HK-2 (cell line): ENCODE data around the gene PUSL1.

Source experiments
- DNase-seq: peaks from one replicate; pipeline ENCODE4 v3.0.0-alpha.2; 2018; ENCODE audit not compliant: unreplicated experiment

The PUSL1 gene

DNA sequence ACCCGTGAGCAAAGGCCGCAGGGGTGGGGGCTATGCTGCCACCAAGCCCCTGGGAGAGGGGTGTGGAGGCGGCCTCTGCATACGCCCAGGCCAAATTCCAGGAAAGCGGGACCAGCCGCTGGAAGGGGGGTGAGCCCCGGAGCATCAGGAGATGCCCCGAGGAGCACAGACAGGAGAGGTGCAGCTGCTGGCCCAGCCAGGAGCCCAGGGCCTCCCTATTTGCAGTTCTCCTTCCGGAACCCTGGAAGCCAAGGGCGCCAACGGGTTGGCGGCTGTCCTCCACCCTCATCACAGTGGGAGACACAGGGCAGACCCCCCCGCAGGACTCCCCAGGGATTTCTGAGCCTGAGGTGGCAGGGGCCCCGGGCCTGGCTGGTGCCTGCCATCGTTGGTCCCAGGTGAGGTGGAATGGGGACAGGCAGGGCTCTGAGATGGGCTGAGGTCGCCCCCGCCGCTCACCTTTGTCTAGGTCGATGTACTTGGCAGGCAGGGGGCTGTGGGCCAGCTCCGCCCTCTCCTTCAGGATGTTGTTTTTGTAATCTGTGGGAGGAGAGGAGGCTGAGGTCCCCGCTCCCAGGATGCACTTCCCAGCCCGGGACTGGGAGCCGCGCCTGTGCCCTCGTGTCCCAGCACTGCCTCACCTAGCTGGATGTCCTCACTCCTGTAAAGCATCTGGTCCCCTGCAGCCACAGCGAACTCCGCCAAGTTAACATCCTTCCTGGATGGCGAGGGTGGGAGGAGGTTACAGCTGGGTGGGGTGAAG is 45.2 kb downstream of the PUSL1 start:
- no peak for DNase-seq

DNA sequence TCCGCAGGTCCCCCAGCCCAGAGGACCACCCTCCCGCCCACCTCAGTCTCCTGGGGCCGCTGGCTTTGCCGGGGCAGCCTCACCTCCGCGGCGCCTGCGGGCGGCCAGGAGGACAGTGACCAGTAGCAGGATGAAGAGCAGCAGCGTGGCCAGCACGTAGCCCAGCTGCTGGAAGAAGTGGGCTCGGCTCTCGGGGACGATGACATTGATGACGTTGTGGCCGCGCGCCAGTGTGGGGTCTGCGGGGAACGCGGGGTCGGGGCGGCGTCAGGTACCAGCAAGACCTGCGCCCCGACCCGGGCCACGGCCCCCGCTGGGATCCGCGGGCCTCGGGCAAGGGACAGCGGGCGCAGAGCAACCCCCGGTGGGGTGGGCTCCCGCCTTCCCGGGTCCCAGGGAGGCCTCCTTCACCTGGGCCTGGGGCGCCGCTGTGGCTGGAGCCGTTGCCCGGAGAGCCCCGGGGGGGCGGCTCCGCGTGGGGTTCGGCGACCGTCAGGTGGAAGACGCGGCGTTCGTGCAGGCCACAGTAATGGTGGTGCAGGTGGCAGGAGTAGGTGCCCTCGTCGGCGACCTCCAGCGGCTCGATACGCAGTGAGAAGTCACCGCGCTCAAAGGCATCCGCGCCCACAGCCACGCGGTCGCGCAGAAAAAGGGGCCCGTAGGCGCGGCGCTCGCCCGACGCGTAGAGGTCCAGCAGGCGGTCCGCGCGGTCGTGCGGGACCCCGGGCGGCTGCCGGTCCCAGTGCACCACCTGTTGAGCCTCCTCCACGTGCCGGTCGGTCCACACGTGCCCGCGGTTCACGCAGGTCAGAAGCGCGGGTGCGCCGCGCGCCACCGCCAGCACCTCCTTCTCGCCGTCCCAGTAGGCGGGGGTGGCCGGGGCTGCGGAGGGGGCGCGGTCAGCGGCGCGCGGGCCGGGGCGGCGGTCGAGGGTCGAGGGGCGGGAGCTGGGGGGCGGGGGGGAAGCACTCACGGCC is 46.2 kb downstream of the PUSL1 start:
- no peak for DNase-seq

DNA sequence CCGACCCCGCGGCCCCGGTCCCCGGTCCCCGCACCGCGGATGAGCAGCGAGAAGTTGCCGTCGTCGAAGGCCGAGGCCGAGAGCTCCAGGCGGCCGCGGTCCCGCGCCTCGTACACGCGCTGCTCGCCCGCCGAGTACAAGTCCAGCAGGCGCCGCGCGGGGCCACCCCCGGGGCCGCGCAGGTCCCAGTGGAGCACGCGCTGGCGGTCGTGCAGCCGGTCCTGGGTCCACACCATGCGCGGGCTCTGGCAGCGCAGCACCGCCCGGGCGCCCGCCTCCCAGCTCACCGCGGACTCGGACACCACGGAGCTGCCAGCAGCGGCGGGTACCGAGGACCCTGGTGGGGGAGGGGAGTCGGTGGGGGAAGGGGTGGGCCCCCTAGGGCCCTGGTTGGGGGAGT is 47.0 kb downstream of the PUSL1 start:
- DNase-seq: no peak

DNA sequence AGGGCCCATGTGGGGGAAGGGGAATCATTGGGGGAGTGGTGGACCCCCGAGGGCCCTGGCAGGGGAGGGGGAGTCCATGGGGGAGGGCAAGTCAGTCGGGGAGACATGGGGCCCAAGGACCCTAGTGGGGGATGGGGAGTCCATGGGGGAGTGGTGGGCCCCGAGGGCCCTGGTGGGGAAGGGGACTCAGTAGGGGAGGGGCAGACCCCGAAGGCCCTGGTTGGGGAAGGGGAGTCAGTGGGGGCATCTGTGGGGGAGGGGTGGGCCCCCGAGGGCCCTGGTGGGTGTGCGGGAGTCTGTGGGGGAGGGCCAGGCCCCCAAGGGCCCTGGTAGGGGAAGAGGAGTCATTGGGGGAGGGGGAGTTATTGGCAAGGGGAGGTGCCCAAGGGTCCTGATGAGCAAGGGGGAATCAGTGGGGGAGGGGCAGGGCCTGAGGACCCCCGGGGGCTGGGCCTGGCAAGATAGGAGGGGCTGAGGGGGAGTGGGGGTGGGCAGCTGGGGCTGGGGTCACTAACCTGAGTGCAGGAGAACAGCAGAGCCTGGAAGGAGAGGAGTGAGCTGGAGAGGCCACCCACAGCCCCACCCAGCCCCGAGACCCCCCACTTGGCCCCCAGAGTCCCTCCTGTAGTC is 47.9 kb downstream of the PUSL1 start:
- no peak for DNase-seq

DNA sequence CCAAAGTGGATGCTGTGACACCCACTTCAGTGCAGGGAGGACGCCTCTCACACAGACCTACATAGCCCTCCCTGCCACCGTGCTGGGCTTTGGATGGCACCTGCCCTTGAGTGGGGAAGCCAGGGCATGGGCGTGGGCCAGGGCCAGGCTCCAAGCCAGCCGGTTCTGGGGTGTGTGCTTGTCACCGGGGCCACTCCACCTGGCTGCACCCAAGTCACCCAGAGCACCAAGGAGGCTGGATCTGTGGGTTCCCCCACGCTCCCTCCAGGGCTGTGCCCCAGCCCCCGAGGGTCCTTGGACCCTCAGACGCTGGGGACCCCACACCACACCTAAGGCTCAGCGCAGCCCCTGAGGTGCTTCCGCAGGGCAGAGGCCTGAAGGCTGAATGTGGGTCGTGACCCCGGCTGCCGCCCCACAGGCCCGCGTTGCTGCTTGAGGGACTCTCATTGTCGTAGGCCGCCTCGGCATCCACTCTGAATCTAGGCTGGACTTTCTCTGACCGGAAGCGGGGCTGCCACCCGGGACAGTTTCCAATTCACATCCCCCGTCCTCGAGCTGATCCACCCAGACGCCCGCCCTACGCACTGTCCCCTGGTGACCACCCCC is 48.5 kb downstream of the PUSL1 start:
- no peak for DNase-seq

DNA sequence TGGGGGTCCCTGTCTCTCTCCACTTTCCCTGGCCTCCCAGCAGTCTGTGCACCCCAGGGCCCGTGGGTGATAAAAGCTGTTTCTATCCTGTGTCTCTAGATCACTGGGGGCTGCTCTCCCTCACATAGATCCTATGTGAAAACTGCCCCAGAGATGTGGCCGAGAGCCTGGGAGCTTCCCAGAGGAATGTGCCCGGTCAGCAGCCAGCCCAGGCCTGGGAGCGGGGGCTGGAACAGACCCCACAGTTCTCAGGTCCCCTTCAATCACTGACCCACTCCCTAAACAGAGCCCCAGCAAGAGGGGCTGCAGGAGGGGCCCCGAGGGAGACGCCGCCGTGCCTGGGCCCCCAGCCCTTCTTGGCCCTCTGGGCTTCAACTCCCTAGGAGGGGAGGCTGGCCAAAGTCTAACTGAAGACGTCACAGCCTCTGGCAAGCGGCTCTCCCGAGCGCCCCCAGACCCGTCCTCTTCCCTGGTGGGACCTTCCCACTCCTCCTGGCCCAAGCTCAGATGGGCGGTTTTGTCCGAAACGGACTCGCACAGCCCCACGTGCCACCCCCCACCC is 49.6 kb downstream of the PUSL1 start:
- DNase-seq: no peak

DNA sequence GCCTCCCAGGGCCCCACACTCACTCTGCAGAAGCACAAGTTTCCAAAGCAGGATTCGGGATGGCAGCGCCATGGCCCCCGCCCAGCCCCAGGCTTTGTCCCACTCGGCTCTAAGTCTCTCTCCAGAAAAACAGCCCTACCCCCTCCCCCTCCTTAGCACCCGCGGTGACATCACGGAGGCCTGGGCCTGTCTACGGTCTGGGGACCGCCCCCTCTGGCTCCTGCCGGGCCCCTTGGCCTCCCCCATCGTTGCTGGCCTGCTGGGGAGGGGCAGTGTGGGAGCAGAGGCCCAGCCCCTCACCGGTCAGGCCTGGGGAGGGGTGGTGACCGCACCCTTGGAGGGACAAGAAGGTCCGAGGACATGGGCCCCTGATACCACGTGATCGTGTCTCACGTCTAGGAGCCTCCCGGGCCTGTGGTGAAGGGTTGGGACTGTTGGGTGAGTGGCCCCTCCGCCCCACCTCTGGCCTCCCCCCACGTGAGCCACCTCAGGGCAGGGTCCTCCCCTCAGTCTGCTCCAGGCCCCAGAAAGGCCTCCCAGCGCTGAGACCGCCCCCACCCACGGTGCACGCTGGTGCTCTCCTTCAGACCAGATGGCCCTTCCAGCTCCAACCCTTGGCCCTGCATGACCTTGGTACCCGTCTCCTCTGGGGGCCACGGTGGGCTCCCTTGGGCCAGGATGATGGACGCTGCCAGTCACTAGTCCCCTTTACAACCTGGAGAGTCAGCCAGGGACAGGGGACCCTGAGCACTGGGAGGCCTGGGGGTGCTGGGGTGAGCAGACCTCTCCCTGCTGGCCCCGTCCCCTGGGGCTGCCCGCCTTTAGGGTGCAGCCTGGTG is 50.3 kb downstream of the PUSL1 start, which contains the start of gene MXRA8:
MXRA8 (minus strand) TSS at position 123 of the 839 bp plus-strand sequence; CDS start at position 72, 51 bp downstream.
- DNase-seq: peak; percentile 88

DNA sequence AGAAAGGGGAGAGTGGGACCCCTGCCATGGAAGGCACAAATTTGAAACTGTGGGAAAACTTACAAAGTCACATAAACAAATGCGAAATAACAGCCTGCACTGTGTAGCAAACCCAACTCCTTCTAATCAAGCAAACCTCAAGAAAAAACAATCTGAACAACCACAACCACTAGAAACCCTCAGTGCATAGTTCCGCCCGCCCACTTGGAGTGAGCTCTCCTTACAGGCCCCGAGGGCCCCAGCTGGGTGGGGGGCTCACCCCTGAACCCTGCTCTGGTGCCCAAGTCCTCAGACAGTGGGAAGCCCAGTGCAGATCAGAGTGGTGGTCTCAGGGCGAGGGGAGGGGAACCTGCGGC is 50.9 kb downstream of the PUSL1 start:
- peak; percentile 46 for DNase-seq

DNA sequence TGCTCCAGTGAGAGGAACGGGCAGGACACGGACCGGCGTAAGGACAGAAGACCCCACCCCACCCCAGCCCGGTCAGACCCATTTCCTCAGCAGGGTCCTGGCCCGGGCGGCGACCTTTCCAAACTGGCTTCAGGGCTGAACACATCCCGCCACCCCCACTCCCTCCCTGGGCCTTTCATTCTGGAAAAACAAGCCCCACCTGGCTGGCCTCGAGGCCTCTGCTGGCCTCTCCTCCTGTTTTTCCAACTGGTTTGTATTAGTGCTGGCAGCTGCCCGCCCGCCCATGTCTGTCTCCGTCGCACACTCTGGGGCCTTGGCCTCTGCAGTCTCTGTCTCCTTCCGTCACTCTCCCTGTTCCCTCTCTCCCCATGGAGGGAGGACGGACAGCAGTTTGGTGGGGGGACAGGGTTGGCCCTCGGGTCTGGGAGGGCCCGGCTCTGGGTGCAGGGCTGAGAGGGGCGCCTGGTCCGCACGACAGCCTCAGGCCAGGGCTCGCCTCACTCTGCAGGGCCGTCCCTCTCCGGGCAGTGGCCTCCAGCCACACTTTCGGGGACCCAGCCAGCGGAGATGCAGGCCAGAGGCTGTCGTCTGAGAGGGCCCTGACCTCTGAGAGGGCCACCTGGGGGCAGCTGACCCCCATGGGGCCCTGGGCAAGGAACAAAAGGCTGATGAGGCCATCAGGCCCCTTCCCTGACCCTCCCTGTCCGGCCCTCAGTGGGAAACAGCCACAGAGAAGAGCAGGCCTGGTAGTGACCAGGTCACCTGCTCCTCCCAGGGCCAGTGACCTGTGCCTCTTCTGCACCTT is 51.5 kb downstream of the PUSL1 start:
- peak; percentile 65 for DNase-seq

DNA sequence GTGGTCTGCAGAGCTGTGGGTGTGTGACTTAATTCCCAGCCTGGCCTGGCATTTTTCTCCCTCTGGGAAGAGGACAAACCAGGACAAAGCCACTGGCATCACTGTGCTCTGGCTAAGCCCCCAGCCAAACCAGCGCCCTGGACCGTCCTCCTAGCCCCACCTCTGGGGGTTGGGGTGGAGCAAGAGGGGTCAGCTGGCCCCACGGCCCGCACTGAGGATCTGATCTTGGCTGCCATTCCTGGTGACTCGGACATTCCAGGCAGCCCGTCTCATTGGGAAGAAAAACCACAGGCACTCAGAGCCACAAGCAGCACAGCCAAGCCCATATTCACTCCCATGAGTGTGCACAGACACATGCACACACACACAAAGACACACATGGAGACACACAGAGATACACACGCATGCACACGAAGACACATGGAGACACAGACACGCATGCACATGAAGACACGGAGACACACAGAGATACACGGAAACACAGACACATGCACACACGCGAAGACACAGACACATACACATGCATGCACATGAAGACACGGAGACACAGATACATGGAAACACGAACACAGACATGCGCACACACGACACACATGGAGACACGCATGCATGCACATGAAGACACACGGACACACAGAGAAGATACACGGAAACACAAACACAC is 52.2 kb downstream of the PUSL1 start:
- peak; percentile 94 for DNase-seq
